PC-3 (cell line): ENCODE measurements around the gene RBM7. TPM values are rescaled to one million over a fixed set of nuclear protein-coding genes. Genes with fewer than 3 reads are reported as not detected.

ENCODE experiments used
- ATAC-seq: fragments of 200-7000 bp; cut with Tn5 transposase; 2 replicates; pipeline ENCODE4 v1.9.1; 2020; ENCODE audit warnings: mild to moderate bottlenecking, moderate library complexity
- BruUV-seq: library from RNA; stranded (reverse); fragments of 400-500 nt; replicated peaks from 2 replicates; lab custom pipeline; 2021; lab: Mats Ljungman, UMichigan
- CTCF ChIA-PET: fragments of 300-600 bp; sonication (Branson Sonifier 250); formaldehyde crosslinking; loops from one replicate; lab custom pipeline; 2022; ENCODE audit warnings: antibody characterized with exemption; lab: Charles Lee
- POLR2A ChIA-PET: fragments of 300-600 bp; sonication (Branson Sonifier 250); formaldehyde crosslinking; loops from one replicate; lab custom pipeline; 2022; ENCODE audit warnings: antibody characterized with exemption; ENCODE audit not compliant: unreplicated experiment; lab: Charles Lee
- DNase-seq: peaks from one replicate; pipeline ENCODE4 v3.0.0-alpha.2; 2015
- H2AFZ ChIP-seq: fragments of 300-600 bp; sonication (generic); 2 replicates; pipeline ENCODE4 v1.6.0; 2016; ENCODE audit warnings: antibody characterized with exemption, low read length
- H3F3A ChIP-seq: fragments of 300-600 bp; sonication (generic); one replicate; pipeline ENCODE4 v1.6.0; 2017; ENCODE audit warnings: antibody characterized with exemption, low read length, control low read depth, mild to moderate bottlenecking; ENCODE audit not compliant: unreplicated experiment
- H3K27ac ChIP-seq: fragments of 300-600 bp; sonication (generic); 2 replicates; pipeline ENCODE4 v1.5.1; 2016; ENCODE audit warnings: mild to moderate bottlenecking, low read length
- H3K27me3 ChIP-seq: fragments of 300-600 bp; sonication (generic); 2 replicates; pipeline ENCODE4 v1.6.1; 2016; ENCODE audit warnings: low read length, mixed read lengths
- H3K36me3 ChIP-seq: fragments of 300-600 bp; sonication (generic); 2 replicates; pipeline ENCODE4 v1.6.1; 2016; ENCODE audit warnings: low read depth, mixed run types, low read length, mixed read lengths
- H3K4me1 ChIP-seq: fragments of 300-600 bp; sonication (generic); 2 replicates; pipeline ENCODE4 v1.5.1; 2016; ENCODE audit warnings: low read length; ENCODE audit not compliant: insufficient read depth
- H3K4me2 ChIP-seq: fragments of 300-600 bp; sonication (generic); 2 replicates; pipeline ENCODE4 v1.6.0; 2016; ENCODE audit warnings: low read length
- H3K4me3 ChIP-seq: fragments of 300-600 bp; sonication (generic); 2 replicates; pipeline ENCODE4 v1.5.1; 2016; ENCODE audit warnings: mild to moderate bottlenecking, low read length, mixed read lengths
- H3K79me2 ChIP-seq: fragments of 300-600 bp; sonication (generic); 2 replicates; pipeline ENCODE4 v1.6.1; 2017; ENCODE audit warnings: low read length, mixed read lengths
- H3K9ac ChIP-seq: fragments of 300-600 bp; sonication (generic); 2 replicates; pipeline ENCODE4 v1.6.0; 2016; ENCODE audit warnings: mild to moderate bottlenecking, low read length
- H3K9me2 ChIP-seq: fragments of 300-600 bp; sonication (generic); replicated peaks from 2 replicates; pipeline ENCODE4 v1.6.1; 2016; ENCODE audit warnings: mixed run types, low read length, mixed read lengths
- H3K9me3 ChIP-seq: fragments of 300-600 bp; sonication (generic); 2 replicates; pipeline ENCODE4 v1.6.1; 2016; ENCODE audit warnings: low read length, mixed read lengths
- H4K20me1 ChIP-seq: fragments of 300-600 bp; sonication (generic); 2 replicates; pipeline ENCODE4 v1.6.1; 2016; ENCODE audit warnings: low read length, mixed read lengths
- CTCF ChIP-seq: fragments of 300-600 bp; sonication (generic); conservative IDR thresholded peaks from 2 replicates; pipeline ENCODE4 v1.5.1; 2017; ENCODE audit warnings: antibody characterized with exemption, low read depth, mild to moderate bottlenecking, low read length
- EZH2 ChIP-seq: fragments of 300-600 bp; sonication (generic); IDR thresholded peaks from one replicate; pipeline ENCODE4 v1.6.1; 2017; ENCODE audit warnings: antibody characterized with exemption, mild to moderate bottlenecking, low read length; ENCODE audit not compliant: unreplicated experiment
- EZH2phosphoT487 ChIP-seq: fragments of 300-600 bp; sonication (generic); IDR thresholded peaks from 2 replicates; pipeline ENCODE4 v1.6.1; 2018; ENCODE audit warnings: mild to moderate bottlenecking, antibody characterized with exemption, low read length, borderline replicate concordance
- intact Hi-C: fragments of 100-400 bp; cut with micrococcal nuclease; formaldehyde crosslinking; loops from 2 replicates; pipeline ENCODE4 v1.9.0; 2023
- total RNA-seq: library from RNA; depleted of rRNA; stranded (reverse); fragments of >200 nt; gene quantifications from 2 replicates; pipeline ENCODE4 v1.2.3, GENCODE V29; 2014

The RBM7 gene
- total RNA-seq, 1 experiment from 2014 or later, result 30.1 TPM

DNA sequence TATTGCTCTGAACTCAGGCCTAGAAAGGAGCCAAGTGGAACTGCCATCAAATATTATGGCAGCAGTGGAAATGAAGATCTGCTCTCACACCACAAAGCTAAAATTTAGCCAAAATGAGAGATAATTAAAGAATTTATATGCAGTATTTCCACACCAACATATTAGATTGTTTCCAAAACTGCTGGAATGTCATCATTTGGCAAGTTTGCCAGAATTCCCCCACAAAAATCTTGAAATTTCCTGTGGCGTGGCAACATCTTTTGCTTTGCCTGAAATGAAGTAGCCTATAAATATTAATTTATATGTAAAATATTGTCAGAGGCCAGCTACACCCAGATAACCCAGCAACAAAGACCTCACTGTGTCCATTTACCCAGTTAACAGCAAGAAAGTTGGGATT, 13.9 kb upstream of the RBM7 start:
- intact Hi-C loops, result no loop called here
- Histone ChIP-seq H3K79me2 (no peaks in the 10 kb centered on the region), H3K4me3 (no peak overlapping the region), H3K9ac (no peak overlapping the region), H3K9me3 (no peaks in the 10 kb centered on the region), H3F3A (no peaks in the 10 kb centered on the region), H3K4me2 (no peak overlapping the region), H3K27me3 (no peaks in the 10 kb centered on the region), H3K27ac (no peak overlapping the region), H3K4me1 (no peaks in the 10 kb centered on the region), H3K9me2 (no peaks in the 10 kb centered on the region), H3K36me3 (no peaks in the 10 kb centered on the region), H2AFZ (no peak overlapping the region), H4K20me1 (no peaks in the 10 kb centered on the region)
- POLR2A ChIA-PET, result no interaction called here
- DNase-seq (no peak), ATAC-seq (no peak)
- CTCF ChIA-PET, result no interaction called here
- no peak for TF ChIP-seq EZH2
- no TSS peak for BruUV-seq

- ATAC-seq (no peak), DNase-seq (no peak)
- Histone ChIP-seq H2AFZ (no peak overlapping the region), H4K20me1 (no peaks in the 10 kb centered on the region), H3K4me1 (peaks cover 20% of the 10 kb centered on the region), H3K27me3 (no peaks in the 10 kb centered on the region), H3K4me2 (no peak overlapping the region), H3K36me3 (no peaks in the 10 kb centered on the region), H3K9ac (no peak overlapping the region), H3F3A (no peaks in the 10 kb centered on the region), H3K4me3 (no peak overlapping the region), H3K27ac (no peak overlapping the region), H3K9me2 (no peaks in the 10 kb centered on the region), H3K9me3 (no peaks in the 10 kb centered on the region), H3K79me2 (no peaks in the 10 kb centered on the region)
- intact Hi-C loops, result no loop called here
- ChIA-PET POLR2A (no interaction called here), CTCF (interaction anchor here (0.6 kb wide), 2 partner anchors 11 to 685 kb away, joined by 4 to 6 read pairs; no protein-coding TSS in a partner anchor)
- BruUV-seq, result no TSS peak
- TF ChIP-seq EZH2 (no peak), EZH2phosphoT487 (no peak), CTCF (no peak)
Measured at GRCh38 chr11:114392735-114393667, 7.5 kb upstream of the RBM7 start.

GRCh38 chr11:114395736-114396135, 4.7 kb upstream of the RBM7 start:
- ChIA-PET POLR2A (no interaction called here), CTCF (interaction anchor here (0.6 to 0.9 kb wide), 2 partner anchors 47 to 1419 kb away, joined by 3 to 4 read pairs; no protein-coding TSS in a partner anchor)
- DNase-seq, result peak; percentile 66
- intact Hi-C loops, result no loop called here
- H3K4me3 ChIP-seq, result no peak overlapping the region
- ATAC-seq, result no peak
- H3K27ac ChIP-seq, result no peak overlapping the region
- H3K27me3 ChIP-seq, result no peaks in the 10 kb centered on the region
- no peak overlapping the region for H3K4me2 ChIP-seq
- H3K9me3 ChIP-seq, result no peaks in the 10 kb centered on the region
- H3K4me1 ChIP-seq, result peaks cover 36% of the 10 kb centered on the region
- TF ChIP-seq EZH2, result no peak
- no peak for TF ChIP-seq EZH2phosphoT487
- peak; percentile 68 for TF ChIP-seq CTCF
- H3K36me3 ChIP-seq, result no peaks in the 10 kb centered on the region
- H2AFZ ChIP-seq, result no peak overlapping the region
- no peak overlapping the region for H3K9ac ChIP-seq
- H3F3A ChIP-seq, result no peaks in the 10 kb centered on the region
- no peaks in the 10 kb centered on the region for H3K9me2 ChIP-seq
- no peaks in the 10 kb centered on the region for H4K20me1 ChIP-seq
- peaks cover 23% of the 10 kb centered on the region for H3K79me2 ChIP-seq
- no TSS peak for BruUV-seq
